ENCODE results near the gene UXS1.

The UXS1 gene

DNA sequence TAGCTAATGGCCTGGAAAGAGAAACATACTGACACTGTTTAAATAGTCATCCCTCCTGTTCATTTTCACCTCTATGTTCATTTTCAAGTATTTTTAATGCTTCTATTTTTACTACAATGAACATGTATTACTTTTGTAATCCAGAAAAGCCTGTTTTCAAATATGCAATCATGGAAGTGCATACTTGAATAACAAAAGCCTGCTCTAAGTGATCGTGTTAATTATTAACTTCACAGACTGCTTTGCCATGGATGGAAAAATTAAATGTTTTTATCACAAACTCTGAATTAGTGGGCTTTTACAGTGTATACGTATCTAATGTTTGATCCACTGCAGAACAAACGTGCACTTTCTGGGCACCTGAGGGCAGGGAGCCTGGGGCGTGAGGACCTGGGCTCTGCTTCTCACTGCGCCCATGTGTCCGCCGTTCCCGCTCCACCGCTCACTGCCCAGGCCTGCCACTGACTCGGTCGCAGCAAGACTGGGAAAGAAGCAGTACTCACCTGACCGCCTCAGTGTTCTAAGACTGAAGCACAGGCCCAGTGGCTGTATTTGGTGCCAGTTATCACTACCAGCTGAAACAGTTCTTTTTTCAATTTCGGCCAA, 80.6 kb downstream of the UXS1 start:
- Histone ChIP-seq H3K36me3 (ENCODE audit: insufficient read depth, low read length) (peaks cover 63% of the 10 kb centered on the region; the same call in 1 of the 2 replicates), H3F3A (ENCODE audit: low read depth) (no peaks in the 10 kb centered on the region), H3K9me2 (replicated peaks; ENCODE audit: low read depth, low read length) (no peaks in the 10 kb centered on the region), H4K20me1 (ENCODE audit: insufficient read depth, low read length, poor library complexity, severe bottlenecking) (no peaks in the 10 kb centered on the region), H3K4me1 (ENCODE audit: insufficient read depth, low read length, poor library complexity, severe bottlenecking) (peaks cover 11% of the 10 kb centered on the region), H3K27me3 (ENCODE audit: insufficient read depth, low read length, poor library complexity, severe bottlenecking) (no peaks in the 10 kb centered on the region), H2AFZ (ENCODE audit: low read length) (no peak overlapping the region), H3K4me2 (ENCODE audit: low read depth, low read length, poor library complexity, severe bottlenecking) (no peak overlapping the region), H3K79me2 (ENCODE audit: insufficient read depth, low read length) (no peaks in the 10 kb centered on the region), H3K9ac (ENCODE audit: low read depth, low read length, poor library complexity, severe bottlenecking) (no peak overlapping the region), H3K4me3 (ENCODE audit: low read length, poor library complexity, severe bottlenecking) (no peak overlapping the region), H3K9me3 (ENCODE audit: insufficient read depth, low read depth, low read length) (no peaks in the 10 kb centered on the region)
- TF ChIP-seq, protein P1, sequence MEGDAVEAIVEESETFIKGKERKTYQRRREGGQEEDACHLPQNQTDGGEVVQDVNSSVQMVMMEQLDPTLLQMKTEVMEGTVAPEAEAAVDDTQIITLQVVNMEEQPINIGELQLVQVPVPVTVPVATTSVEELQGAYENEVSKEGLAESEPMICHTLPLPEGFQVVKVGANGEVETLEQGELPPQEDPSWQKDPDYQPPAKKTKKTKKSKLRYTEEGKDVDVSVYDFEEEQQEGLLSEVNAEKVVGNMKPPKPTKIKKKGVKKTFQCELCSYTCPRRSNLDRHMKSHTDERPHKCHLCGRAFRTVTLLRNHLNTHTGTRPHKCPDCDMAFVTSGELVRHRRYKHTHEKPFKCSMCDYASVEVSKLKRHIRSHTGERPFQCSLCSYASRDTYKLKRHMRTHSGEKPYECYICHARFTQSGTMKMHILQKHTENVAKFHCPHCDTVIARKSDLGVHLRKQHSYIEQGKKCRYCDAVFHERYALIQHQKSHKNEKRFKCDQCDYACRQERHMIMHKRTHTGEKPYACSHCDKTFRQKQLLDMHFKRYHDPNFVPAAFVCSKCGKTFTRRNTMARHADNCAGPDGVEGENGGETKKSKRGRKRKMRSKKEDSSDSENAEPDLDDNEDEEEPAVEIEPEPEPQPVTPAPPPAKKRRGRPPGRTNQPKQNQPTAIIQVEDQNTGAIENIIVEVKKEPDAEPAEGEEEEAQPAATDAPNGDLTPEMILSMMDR (conservative IDR thresholded peaks at IDR 0.05; ENCODE audit: low read length), result no peak
- no peak for TF ChIP-seq EZH2phosphoT487 (IDR thresholded peaks at IDR 0.05; ENCODE audit: borderline replicate concordance)

DNA sequence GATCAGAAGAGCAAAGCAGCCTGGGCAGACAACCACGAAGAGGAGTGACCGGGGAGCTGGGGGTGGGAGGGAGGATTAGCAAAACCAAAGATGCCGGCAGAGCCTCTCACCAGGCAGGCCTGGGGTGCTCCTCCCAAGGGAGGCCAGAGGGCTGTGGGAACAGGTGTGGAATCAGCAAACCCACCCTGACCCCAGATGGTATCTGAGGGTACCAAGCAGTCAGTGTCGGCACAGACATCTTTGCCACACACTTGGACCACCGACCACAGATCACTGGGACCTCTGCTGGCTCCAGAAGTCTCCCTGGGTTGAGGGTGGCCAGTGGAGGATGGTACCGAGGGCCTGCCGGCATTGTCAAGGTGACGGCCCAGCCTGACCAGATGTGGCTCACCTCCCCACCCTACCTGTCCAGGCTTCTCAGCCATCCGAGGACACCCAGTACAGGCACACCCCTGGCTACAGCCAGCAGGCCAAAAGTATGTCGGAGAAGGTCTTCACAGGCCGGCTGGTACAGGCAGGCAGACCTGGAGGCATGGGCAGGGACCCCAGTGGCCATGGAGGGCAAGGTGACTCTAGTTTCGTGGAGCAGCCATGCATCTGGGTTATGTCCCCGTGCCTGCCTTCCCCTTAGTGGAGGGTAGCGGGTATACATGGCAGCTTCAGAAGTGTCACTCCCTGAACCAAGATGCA, 82.1 kb downstream of the UXS1 start:
- no peak overlapping the region for H3K4me3 ChIP-seq (ENCODE audit: low read length, poor library complexity, severe bottlenecking)
- no peaks in the 10 kb centered on the region for H4K20me1 ChIP-seq (ENCODE audit: insufficient read depth, low read length, poor library complexity, severe bottlenecking)
- no peaks in the 10 kb centered on the region for H3K9me2 ChIP-seq (replicated peaks; ENCODE audit: low read depth, low read length)
- H3K9ac ChIP-seq (ENCODE audit: low read depth, low read length, poor library complexity, severe bottlenecking), result no peak overlapping the region
- peaks cover 66% of the 10 kb centered on the region; the same call in 1 of the 2 replicates for H3K36me3 ChIP-seq (ENCODE audit: insufficient read depth, low read length)
- peaks cover 11% of the 10 kb centered on the region for H3K4me1 ChIP-seq (ENCODE audit: insufficient read depth, low read length, poor library complexity, severe bottlenecking)
- H3K79me2 ChIP-seq (ENCODE audit: insufficient read depth, low read length), result no peaks in the 10 kb centered on the region
- no peaks in the 10 kb centered on the region for H3K27me3 ChIP-seq (ENCODE audit: insufficient read depth, low read length, poor library complexity, severe bottlenecking)
- H3K4me2 ChIP-seq (ENCODE audit: low read depth, low read length, poor library complexity, severe bottlenecking), result no peak overlapping the region
- H2AFZ ChIP-seq (ENCODE audit: low read length), result no peak overlapping the region
- H3K9me3 ChIP-seq (ENCODE audit: insufficient read depth, low read depth, low read length), result no peaks in the 10 kb centered on the region
- H3F3A ChIP-seq (ENCODE audit: low read depth), result no peaks in the 10 kb centered on the region
- no peak for TF ChIP-seq EZH2phosphoT487 (IDR thresholded peaks at IDR 0.05; ENCODE audit: borderline replicate concordance)
- TF ChIP-seq, protein P1 (conservative IDR thresholded peaks at IDR 0.05; ENCODE audit: low read length), result no peak

DNA sequence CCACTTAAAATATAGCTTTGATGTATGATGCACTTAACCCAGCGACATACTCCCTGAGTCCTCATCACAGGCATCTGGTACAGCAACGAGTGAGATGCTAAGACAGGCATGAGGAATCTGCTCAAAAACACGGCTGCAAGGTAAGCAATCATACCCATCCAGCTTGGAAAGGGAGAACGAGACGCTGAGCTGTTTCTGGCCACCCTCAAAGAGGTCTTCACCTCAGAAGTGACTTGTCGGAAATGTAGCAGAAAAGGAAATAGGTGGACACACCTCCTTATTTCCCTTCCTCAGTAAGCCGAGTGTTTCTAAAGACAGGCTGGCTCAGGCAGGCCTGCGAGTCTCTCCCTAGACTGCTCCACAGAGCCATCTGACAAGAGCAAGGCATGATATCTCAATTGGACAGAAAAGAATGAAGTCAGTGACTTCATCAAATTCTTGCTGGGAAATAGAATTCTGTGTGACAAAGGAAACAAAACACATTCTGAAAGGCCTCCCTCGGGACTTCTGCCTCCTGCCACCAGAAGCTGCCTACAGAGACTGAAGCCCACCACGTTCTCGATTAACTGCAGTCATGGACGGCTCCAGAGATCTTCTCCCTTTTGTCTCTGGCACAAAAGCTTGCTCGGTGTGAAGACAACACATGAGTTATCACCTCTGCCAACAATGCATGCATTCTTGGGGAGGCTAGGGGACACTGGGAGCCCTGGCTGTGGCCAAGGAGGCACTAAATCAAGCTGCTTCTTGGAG, 84.3 kb downstream of the UXS1 start:
- TF ChIP-seq EZH2phosphoT487 (IDR thresholded peaks at IDR 0.05; ENCODE audit: borderline replicate concordance), result no peak
- TF ChIP-seq, protein P1 (conservative IDR thresholded peaks at IDR 0.05; ENCODE audit: low read length), result no peak
- Histone ChIP-seq H3K27me3 (ENCODE audit: insufficient read depth, low read length, poor library complexity, severe bottlenecking) (no peaks in the 10 kb centered on the region), H3K79me2 (ENCODE audit: insufficient read depth, low read length) (no peaks in the 10 kb centered on the region), H3K4me3 (ENCODE audit: low read length, poor library complexity, severe bottlenecking) (no peak overlapping the region), H3F3A (ENCODE audit: low read depth) (no peaks in the 10 kb centered on the region), H3K4me2 (ENCODE audit: low read depth, low read length, poor library complexity, severe bottlenecking) (no peak overlapping the region), H3K36me3 (ENCODE audit: insufficient read depth, low read length) (peaks cover 63% of the 10 kb centered on the region; the same call in 1 of the 2 replicates), H3K9ac (ENCODE audit: low read depth, low read length, poor library complexity, severe bottlenecking) (no peak overlapping the region), H4K20me1 (ENCODE audit: insufficient read depth, low read length, poor library complexity, severe bottlenecking) (no peaks in the 10 kb centered on the region), H3K9me3 (ENCODE audit: insufficient read depth, low read depth, low read length) (no peaks in the 10 kb centered on the region), H2AFZ (ENCODE audit: low read length) (no peak overlapping the region), H3K9me2 (replicated peaks; ENCODE audit: low read depth, low read length) (no peaks in the 10 kb centered on the region), H3K4me1 (ENCODE audit: insufficient read depth, low read length, poor library complexity, severe bottlenecking) (no peaks in the 10 kb centered on the region)

Data from Loucy (cell line).